GM18951 (cell line): Measurements from ENCODE around the gene PRDX3.

Experiments
- POLR2A ChIP-seq: IDR thresholded peaks from 4 replicates; pipeline ENCODE4 v1.6.1; 2011; ENCODE audit warnings: mild to moderate bottlenecking; ENCODE audit not compliant: insufficient read length, insufficient read depth; ENCODE audit errors: extremely low read depth
- in situ Hi-C: fragments of 300-500 bp; cut with MboI; formaldehyde crosslinking; loops from one replicate; pipeline ENCODE4 v1.12.0; 2022; ENCODE audit warnings: low sequenced_read_pairs, mixed read lengths, inconsistent platforms; ENCODE audit not compliant: unreplicated experiment

The PRDX3 gene

DNA sequence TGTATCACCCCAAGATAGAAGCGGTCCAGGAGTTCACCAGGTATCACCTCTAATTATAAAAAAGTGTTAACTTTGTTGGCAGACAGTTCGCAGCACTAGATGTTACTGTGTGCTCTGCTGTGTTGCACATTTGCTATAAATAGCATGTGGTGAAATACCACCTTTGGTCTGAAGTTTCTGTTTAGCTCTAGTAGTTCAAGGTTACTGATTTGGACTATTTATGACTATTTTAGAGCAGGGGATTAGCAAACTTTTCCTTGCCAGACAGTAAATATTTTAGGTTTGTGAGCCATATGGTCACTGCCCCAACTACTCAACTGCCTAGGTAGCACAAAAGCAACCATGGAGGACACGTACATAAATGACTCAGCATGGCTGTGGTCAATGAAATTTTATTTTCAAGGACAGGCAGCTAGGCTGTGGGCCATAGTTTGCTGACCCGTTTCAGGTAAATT, 58.2 kb downstream of the PRDX3 start:
- in situ Hi-C loops: no loop called here

DNA sequence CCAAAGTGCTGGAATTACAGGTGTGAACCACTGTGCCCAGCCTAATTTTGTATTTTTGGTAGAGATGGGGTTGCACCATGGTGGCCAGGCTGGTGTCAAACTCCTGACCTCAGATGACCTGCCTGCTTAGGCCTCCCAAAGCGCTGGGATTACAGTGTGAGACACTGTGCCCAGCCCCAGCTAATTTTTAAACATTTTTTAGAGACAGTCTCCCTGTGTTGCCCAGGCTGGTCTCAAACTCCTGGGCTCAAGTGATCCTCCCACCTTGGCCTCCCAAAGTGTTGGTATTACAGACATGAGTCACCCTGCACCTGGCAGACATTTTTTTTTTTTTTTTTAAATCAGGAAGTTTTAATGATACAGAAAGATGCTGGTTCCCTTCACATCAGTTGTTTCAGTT, 59.2 kb downstream of the PRDX3 start:
- in situ Hi-C loops: no loop called here
- TF ChIP-seq POLR2A: no peak

More for the DNA sequence above, 58.2 kb downstream of the PRDX3 start:
- TF ChIP-seq POLR2A: no peak

DNA sequence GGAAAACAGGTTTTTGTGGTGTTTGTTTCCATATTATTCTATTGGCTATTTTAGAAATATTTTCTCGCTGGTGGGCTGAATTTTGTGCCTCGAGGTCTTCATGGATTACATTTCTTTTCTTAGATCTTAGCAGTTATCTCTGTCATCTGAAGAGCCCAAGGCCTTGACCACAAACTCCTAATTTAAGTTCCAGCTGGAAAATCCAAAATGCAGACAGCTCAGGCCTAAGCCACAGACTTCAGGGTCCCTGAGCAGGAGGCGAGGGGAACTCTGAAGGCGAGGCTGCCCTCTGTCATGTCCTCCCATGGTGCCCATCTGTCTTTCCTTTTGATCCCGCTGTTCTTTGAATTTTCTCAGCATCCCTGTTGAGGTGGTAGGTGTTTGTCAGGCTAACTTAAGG, 60.4 kb downstream of the PRDX3 start:
- in situ Hi-C loops: no loop called here
- no peak for TF ChIP-seq POLR2A
